Ovary (tissue), 9 donors: Measurements from ENCODE around the gene HTRA3. TPM values are rescaled to one million over a fixed set of nuclear protein-coding genes. Genes with fewer than 3 reads are reported as not detected.
A peak's percentile ranks its signal among the peaks of the same experiment; 100 is the strongest.

Source experiments
- DNase-seq, 5 donors: peaks; one replicate each; pipeline ENCODE4 v3.0.0-alpha.2; 2019 to 2020
- H3K27ac ChIP-seq, 2 donors: fragments of 200-600 bp; one replicate each; pipeline versions ENCODE4 v1.5.1 to v1.8.0; 2019 to 2022
- H3K27me3 ChIP-seq: fragments of 200-600 bp; one replicate; pipeline ENCODE4 v1.8.0; 2022
- H3K36me3 ChIP-seq: fragments of 200-600 bp; sonication (generic); one replicate; pipeline ENCODE4 v1.5.1; 2019
- H3K4me1 ChIP-seq: one replicate; pipeline ENCODE4 v1.8.1; 2013; ENCODE audit warnings: mild to moderate bottlenecking, moderate library complexity; ENCODE audit not compliant: insufficient read depth
- H3K4me3 ChIP-seq: fragments of 200-600 bp; sonication (generic); one replicate; pipeline ENCODE4 v1.5.1; 2017
- H3K9me3 ChIP-seq, 2 donors: fragments of 200-600 bp in 1 of 2; sonication (generic) in 1 of 2; one replicate each; pipeline versions ENCODE4 v1.5.1 to v1.8.1; 2013 to 2019; ENCODE audit warnings: mild to moderate bottlenecking in 1 of 2, moderate library complexity in 1 of 2
- EP300 ChIP-seq: sonication (generic); formaldehyde crosslinking; IDR thresholded peaks from one replicate; pipeline ENCODE4 v1.6.1; 2017; ENCODE audit warnings: antibody characterized with exemption
- POLR2A ChIP-seq: fragments of 450-650 bp; IDR thresholded peaks from one replicate; pipeline ENCODE4 v1.6.1; 2017; ENCODE audit warnings: antibody characterized with exemption, mild to moderate bottlenecking, moderate library complexity
- WGBS, 3 donors: extraction: QIAGEN DNeasy Blood & Tissue Kit in 1 of 3; methylation state at CpG; one replicate each; pipeline versions ENCODE4 v1.1.5 to v1.1.7; 2013 to 2017; 5-methylcytosine and 5-hydroxymethylcytosine counted together
- intact Hi-C, 4 donors: fragments of 100-400 bp; cut with DNase I; formaldehyde crosslinking; loops; one replicate each; pipeline versions ENCODE4 v1.11.0 to v1.15.1; 2022 to 2023
- polyA plus RNA-seq, 2 donors: library from polyadenylated mRNA; stranded (reverse); fragments of 200-250 nt in 1 of 2; fragments of 350-450 nt in 1 of 2; fragmentation: Illumina TruSeq in 1 of 2; extraction: RNeasy Lipid Tissue Mini Kit (QIAGEN cat#74804) in 1 of 2; gene quantifications; one replicate each; pipeline ENCODE4 v1.2.3, GENCODE V29; 2013 to 2014
- total RNA-seq, 7 donors: library from RNA; depleted of rRNA in 2 of 7; stranded (reverse); fragments of >200 nt in 2 of 7; fragmentation: NEBNext Ultra II Directional in 3 of 7; extraction: Animal tissue kit (Norgen Biotek cat#: 25700) in 3 of 7; gene quantifications; one replicate each; pipeline versions ENCODE4 v1.1.0 to v1.2.4, GENCODE V29; 2016 to 2023
- TF ChIP-seq, protein P1 (sequence below), 3 donors: fragments of 450-650 bp in 2 of 3; fragments of 200-600 bp in 1 of 3; IDR thresholded peaks; one replicate each; pipeline versions ENCODE4 v1.5.1 to v1.8.0; 2016 to 2022; ENCODE audit warnings: antibody characterized with exemption in 3 of 3, mild to moderate bottlenecking in 1 of 3
- donor health status: DM: no; HTN: no; CAD: no; lungs with moderate emphysema.
- donor health status: DM: no; HTN: no; CAD: no.
- donor health status: Bipolar disorder and iron deficiency.
- donor health status: DM: yes; HTN: yes; CAD: no.
- donor health status: DM: no; HTN: no; CAD: no.
- donor health status: DM: yes; HTN: yes; CAD: no.

The HTRA3 gene
- total and polyA plus RNA-seq, 9 donors = 36.2 to 163 (median 64.7) TPM

DNA sequence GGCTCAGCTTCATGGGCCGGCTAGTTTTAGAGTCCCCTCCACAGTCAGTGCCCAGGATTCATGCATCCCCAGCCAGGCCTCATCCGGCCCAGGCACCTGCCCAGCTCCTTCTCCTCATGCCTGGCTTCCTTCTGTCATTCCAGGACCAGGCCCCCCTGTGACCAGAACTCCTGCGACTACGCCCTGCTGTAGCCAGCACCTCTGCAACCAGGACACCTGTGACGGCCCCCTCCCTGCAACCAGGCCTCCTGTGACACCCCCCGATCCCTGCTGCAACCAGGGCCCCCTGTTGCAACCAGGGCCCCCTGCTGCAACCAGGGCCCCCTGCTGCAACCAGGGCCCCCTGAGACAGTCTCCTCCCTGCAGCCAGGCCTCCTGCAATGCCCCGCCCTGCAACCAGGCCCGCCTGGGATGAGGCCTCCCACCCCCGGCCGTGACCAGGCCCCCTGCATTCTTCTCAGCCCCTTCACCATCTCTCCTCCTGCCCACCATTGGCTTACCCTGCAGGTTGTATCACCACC is 46.8 kb downstream of the HTRA3 start:
- peak in 3 of 5 donors; percentile 17 to 37 (median 18) for DNase-seq
- TF ChIP-seq, protein P1, sequence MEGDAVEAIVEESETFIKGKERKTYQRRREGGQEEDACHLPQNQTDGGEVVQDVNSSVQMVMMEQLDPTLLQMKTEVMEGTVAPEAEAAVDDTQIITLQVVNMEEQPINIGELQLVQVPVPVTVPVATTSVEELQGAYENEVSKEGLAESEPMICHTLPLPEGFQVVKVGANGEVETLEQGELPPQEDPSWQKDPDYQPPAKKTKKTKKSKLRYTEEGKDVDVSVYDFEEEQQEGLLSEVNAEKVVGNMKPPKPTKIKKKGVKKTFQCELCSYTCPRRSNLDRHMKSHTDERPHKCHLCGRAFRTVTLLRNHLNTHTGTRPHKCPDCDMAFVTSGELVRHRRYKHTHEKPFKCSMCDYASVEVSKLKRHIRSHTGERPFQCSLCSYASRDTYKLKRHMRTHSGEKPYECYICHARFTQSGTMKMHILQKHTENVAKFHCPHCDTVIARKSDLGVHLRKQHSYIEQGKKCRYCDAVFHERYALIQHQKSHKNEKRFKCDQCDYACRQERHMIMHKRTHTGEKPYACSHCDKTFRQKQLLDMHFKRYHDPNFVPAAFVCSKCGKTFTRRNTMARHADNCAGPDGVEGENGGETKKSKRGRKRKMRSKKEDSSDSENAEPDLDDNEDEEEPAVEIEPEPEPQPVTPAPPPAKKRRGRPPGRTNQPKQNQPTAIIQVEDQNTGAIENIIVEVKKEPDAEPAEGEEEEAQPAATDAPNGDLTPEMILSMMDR (IDR thresholded peaks at IDR 0.05) = no peak
- no peak for TF ChIP-seq POLR2A
- no peak for TF ChIP-seq EP300
- Histone ChIP-seq H3K36me3 (no peaks in the 10 kb centered on the region), H3K27me3 (no peaks in the 10 kb centered on the region), H3K4me1 (peaks cover 18% of the 10 kb centered on the region), H3K27ac (peak overlapping the region in 1 of 2 donors; percentile 24), H3K4me3 (no peak overlapping the region), H3K9me3 (no peaks in the 10 kb centered on the region)
- intact Hi-C loops = loop anchor here in 1 of 4 donors (10.0 kb wide), 1 partner anchor 52 kb away; the partner anchor contains the start of gene HTRA3
- WGBS, 3 donors = 74 to 79% (median 76%) methylated on average over 10 of the region's 10 CpGs

DNA sequence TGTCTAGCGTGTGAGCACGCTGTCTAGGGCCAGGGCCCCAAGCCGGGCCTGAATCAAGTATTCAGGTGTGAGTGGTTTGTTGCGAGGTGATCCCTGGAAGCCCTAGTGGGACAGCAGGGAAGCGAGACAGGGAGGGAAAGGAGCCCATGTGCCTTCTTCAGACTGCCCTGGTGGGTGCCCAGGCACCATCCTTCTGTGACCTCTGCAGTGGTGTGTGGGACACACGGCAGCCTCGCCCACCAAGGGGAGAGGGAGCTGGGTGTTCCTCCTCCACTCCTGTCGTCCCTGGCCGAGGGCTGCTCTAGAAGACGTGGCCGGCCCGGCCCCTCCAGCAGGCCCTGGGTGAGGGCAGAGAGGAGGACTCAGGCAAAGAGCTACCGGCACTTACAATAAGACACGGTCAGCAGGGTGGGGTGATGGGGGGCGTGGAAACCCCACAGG is 47.4 kb downstream of the HTRA3 start:
- intact Hi-C loops = loop anchor here in 1 of 4 donors (10.0 kb wide), 1 partner anchor 52 kb away; the partner anchor contains the start of gene HTRA3
- peaks cover 18% of the 10 kb centered on the region for H3K4me1 ChIP-seq
- 90 to 93% (median 92%) methylated on average over 13 to 15 of the region's 15 CpGs for WGBS, 3 donors

GRCh38 chr4:8317474-8317873 is 47.9 kb downstream of the HTRA3 start:
- H3K27ac ChIP-seq = no peak overlapping the region

More for the DNA sequence above, 47.4 kb downstream of the HTRA3 start:
- DNase-seq = peak in 3 of 5 donors; percentile 10 to 40 (median 24)
- Histone ChIP-seq H3K27me3 (no peaks in the 10 kb centered on the region), H3K36me3 (no peaks in the 10 kb centered on the region), H3K27ac (peak overlapping the region in 1 of 2 donors; percentile 24), H3K4me3 (no peak overlapping the region), H3K9me3 (no peaks in the 10 kb centered on the region)
- TF ChIP-seq, protein P1 (IDR thresholded peaks at IDR 0.05) = no peak
- no peak for TF ChIP-seq POLR2A
- TF ChIP-seq EP300 = no peak

DNA sequence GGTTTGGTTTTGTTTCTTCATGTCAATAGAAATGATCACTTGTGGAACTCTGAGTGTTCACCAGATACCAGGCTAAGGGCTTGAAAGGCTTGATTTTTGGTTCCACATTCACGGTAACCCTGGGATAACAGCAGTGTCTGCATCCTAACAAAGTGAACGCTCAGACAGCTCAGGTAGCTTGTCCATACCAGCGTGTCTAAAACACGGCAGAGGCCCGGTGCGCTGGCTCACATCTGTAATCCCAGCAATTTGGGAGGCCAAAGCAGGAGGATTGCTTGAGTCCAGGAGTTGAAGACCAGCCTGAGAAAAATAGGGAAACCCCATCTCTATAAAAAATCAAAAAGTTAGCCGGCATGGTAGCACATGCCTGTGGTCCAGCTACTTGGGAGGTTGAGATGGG is 49.0 kb downstream of the HTRA3 start:
- Histone ChIP-seq H3K27me3 (no peaks in the 10 kb centered on the region), H3K4me3 (no peak overlapping the region), H3K9me3 (no peaks in the 10 kb centered on the region), H3K36me3 (no peaks in the 10 kb centered on the region), H3K27ac (no peak overlapping the region), H3K4me1 (peaks cover 18% of the 10 kb centered on the region)
- WGBS, 3 donors = 86 to 95% (median 88%) methylated on average over 7 of the region's 7 CpGs
- peak in 1 of 5 donors; percentile 28 for DNase-seq
- intact Hi-C loops = loop anchor here in 1 of 4 donors (10.0 kb wide), 1 partner anchor 54 kb away; the partner anchor contains the start of gene HTRA3
- TF ChIP-seq, protein P1 (IDR thresholded peaks at IDR 0.05) = no peak
- TF ChIP-seq POLR2A (no peak), EP300 (no peak)

More at GRCh38 chr4:8317474-8317873, 47.9 kb downstream of the HTRA3 start:
- no peak overlapping the region for H3K4me3 ChIP-seq
- DNase-seq = peak in 1 of 5 donors; percentile 6
- WGBS, 3 donors = 81 to 86% (median 82%) methylated on average over 6 of the region's 6 CpGs
- intact Hi-C loops = loop anchor here in 1 of 4 donors (10.0 kb wide), 1 partner anchor 53 kb away; the partner anchor contains the start of gene HTRA3
- no peaks in the 10 kb centered on the region for H3K36me3 ChIP-seq
- no peaks in the 10 kb centered on the region for H3K9me3 ChIP-seq
- TF ChIP-seq POLR2A (no peak), EP300 (no peak)
- TF ChIP-seq, protein P1 (IDR thresholded peaks at IDR 0.05) = no peak
- peaks cover 18% of the 10 kb centered on the region for H3K4me1 ChIP-seq
- H3K27me3 ChIP-seq = no peaks in the 10 kb centered on the region
